ENCODE data around the gene RMND1.

Gene RMND1

DNA sequence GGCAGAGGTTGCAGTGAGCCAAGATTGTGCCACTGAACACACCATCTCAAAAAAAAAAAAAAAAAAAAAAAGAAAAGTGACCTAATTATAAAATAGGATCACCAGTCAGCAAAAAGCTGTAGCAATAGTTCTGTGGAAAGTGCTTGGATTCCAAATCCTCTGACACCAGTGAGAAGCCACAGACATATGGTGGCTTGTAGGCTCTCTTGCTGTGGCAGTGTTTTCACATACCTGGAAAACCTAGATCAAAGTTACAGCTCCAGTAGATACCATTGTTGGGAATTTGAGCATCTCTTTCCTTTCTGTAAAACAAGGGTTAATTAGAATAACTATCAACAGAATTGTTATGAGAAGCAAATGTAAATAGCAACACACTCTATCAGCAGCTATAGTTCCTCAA, 46.0 kb upstream of the RMND1 start:
- Histone ChIP-seq H3K27ac (ENCODE audit: low read depth, low read length, poor library complexity, severe bottlenecking) (no peak overlapping the region), H3K79me2 (ENCODE audit: insufficient read depth, low read length) (no peaks in the 10 kb centered on the region), H3K27me3 (ENCODE audit: insufficient read depth, low read length) (0 out of 2 replicates have a peak, but pooled peaks cover 3% of the 10 kb centered on the region), H4K20me1 (ENCODE audit: insufficient read depth, low read length) (no peaks in the 10 kb centered on the region), H3F3A (ENCODE audit: insufficient read depth, low read length) (no peaks in the 10 kb centered on the region), H3K9me3 (ENCODE audit: low read length) (no peaks in the 10 kb centered on the region), H3K4me3 (ENCODE audit: low read depth, low read length, poor library complexity, severe bottlenecking) (no peak overlapping the region), H2AFZ (ENCODE audit: low read length) (no peak overlapping the region), H3K36me3 (ENCODE audit: insufficient read depth, low read length) (no peaks in the 10 kb centered on the region), H3K9ac (ENCODE audit: low read length) (no peak overlapping the region), H3K4me2 (ENCODE audit: low read length) (no peak overlapping the region), H3K4me1 (ENCODE audit: insufficient read depth, low read length, severe bottlenecking) (no peaks in the 10 kb centered on the region), H3K9me2 (ENCODE audit: low read depth, low read length) (no peaks in the 10 kb centered on the region)
- no peak for TF ChIP-seq EZH2 (IDR thresholded peaks at IDR 0.05; ENCODE audit: borderline replicate concordance, low read length)
- no peak for TF ChIP-seq CTCF (IDR thresholded peaks at IDR 0.05; ENCODE audit: low read length)

DNA sequence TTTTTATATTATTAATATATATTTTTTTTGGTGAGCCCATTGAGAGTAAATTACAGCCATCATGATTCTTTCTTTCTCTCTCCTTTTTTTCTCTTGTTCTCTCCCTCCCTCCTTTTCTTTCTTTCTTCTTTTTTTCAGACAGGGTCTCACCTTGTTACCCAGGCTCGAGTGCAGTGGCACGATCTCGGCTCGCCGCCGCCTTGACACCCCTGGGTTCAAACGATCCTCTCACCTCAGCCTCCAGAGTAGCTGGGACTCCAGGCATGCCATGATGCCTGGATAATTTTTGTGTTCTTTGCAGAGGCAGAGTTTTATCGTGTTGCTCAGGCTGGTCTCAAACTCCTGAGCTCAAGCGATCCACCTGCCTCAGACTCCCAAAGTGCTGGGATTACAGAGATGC, 43.5 kb upstream of the RMND1 start:
- H3K9ac ChIP-seq (ENCODE audit: low read length) = no peak overlapping the region
- H2AFZ ChIP-seq (ENCODE audit: low read length) = no peak overlapping the region
- no peaks in the 10 kb centered on the region for H4K20me1 ChIP-seq (ENCODE audit: insufficient read depth, low read length)
- H3K4me1 ChIP-seq (ENCODE audit: insufficient read depth, low read length, severe bottlenecking) = no peaks in the 10 kb centered on the region
- no peaks in the 10 kb centered on the region for H3K79me2 ChIP-seq (ENCODE audit: insufficient read depth, low read length)
- no peak for TF ChIP-seq EZH2 (IDR thresholded peaks at IDR 0.05; ENCODE audit: borderline replicate concordance, low read length)
- no peak for TF ChIP-seq CTCF (IDR thresholded peaks at IDR 0.05; ENCODE audit: low read length)
- H3K4me2 ChIP-seq (ENCODE audit: low read length) = no peak overlapping the region
- H3K9me3 ChIP-seq (ENCODE audit: low read length) = no peaks in the 10 kb centered on the region
- no peaks in the 10 kb centered on the region for H3K9me2 ChIP-seq (ENCODE audit: low read depth, low read length)
- no peaks in the 10 kb centered on the region for H3F3A ChIP-seq (ENCODE audit: insufficient read depth, low read length)
- no peak overlapping the region for H3K27ac ChIP-seq (ENCODE audit: low read depth, low read length, poor library complexity, severe bottlenecking)
- 0 out of 2 replicates have a peak, but pooled peaks cover 3% of the 10 kb centered on the region for H3K27me3 ChIP-seq (ENCODE audit: insufficient read depth, low read length)
- H3K4me3 ChIP-seq (ENCODE audit: low read depth, low read length, poor library complexity, severe bottlenecking) = no peak overlapping the region
- no peaks in the 10 kb centered on the region for H3K36me3 ChIP-seq (ENCODE audit: insufficient read depth, low read length)

DNA sequence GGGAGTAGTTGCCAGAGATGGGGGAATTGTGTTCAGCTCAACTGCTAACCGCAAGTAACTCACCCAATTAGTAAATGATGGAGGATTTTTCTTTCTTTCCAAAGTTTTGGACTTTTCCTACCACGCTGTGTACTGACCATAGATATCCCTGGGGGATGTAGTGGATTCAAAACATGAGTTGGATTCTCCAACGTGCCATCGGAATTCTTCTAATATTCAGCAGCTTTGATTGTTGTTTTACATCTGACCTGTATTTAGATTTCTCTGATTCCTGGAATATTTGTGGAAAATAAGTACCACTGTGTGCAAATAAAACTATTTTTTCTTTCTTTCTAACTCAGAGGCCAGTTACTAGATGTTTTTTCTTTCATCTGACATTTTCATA, 43.0 kb upstream of the RMND1 start:
- Histone ChIP-seq H3K4me1 (ENCODE audit: insufficient read depth, low read length, severe bottlenecking) (no peaks in the 10 kb centered on the region), H3K27me3 (ENCODE audit: insufficient read depth, low read length) (0 out of 2 replicates have a peak, but pooled peaks cover 3% of the 10 kb centered on the region), H3K4me2 (ENCODE audit: low read length) (no peak overlapping the region), H2AFZ (ENCODE audit: low read length) (no peak overlapping the region), H3K4me3 (ENCODE audit: low read depth, low read length, poor library complexity, severe bottlenecking) (no peak overlapping the region), H3K9ac (ENCODE audit: low read length) (no peak overlapping the region), H3F3A (ENCODE audit: insufficient read depth, low read length) (no peaks in the 10 kb centered on the region), H3K9me3 (ENCODE audit: low read length) (no peaks in the 10 kb centered on the region), H3K36me3 (ENCODE audit: insufficient read depth, low read length) (no peaks in the 10 kb centered on the region), H3K79me2 (ENCODE audit: insufficient read depth, low read length) (no peaks in the 10 kb centered on the region), H3K27ac (ENCODE audit: low read depth, low read length, poor library complexity, severe bottlenecking) (no peak overlapping the region), H3K9me2 (ENCODE audit: low read depth, low read length) (no peaks in the 10 kb centered on the region), H4K20me1 (ENCODE audit: insufficient read depth, low read length) (no peaks in the 10 kb centered on the region)
- TF ChIP-seq CTCF (IDR thresholded peaks at IDR 0.05; ENCODE audit: low read length) = no peak
- no peak for TF ChIP-seq EZH2 (IDR thresholded peaks at IDR 0.05; ENCODE audit: borderline replicate concordance, low read length)

Measured in OCI-LY1 (cell line).